Neural crest cell (in vitro differentiated cells): ENCODE measurements around the gene CASZ1. TPM values are rescaled to one million over a fixed set of nuclear protein-coding genes. Genes with fewer than 3 reads are reported as not detected.
A peak's percentile ranks its signal among the peaks of the same experiment; 100 is the strongest.

Source experiments
- DNase-seq: peaks from one replicate; pipeline ENCODE4 v3.0.0; 2021; ENCODE audit warnings: low read depth, mixed read lengths, low spot score
- H3K27ac Mint-ChIP-seq: one replicate; pipeline ENCODE4 v1.8.0; 2021; ENCODE audit warnings: mild to moderate bottlenecking, mixed read lengths; ENCODE audit not compliant: unreplicated experiment
- H3K27me3 Mint-ChIP-seq: 2 replicates; pipeline ENCODE4 v1.8.0; 2021; ENCODE audit warnings: low read depth, mild to moderate bottlenecking, mixed read lengths
- H3K36me3 Mint-ChIP-seq: 2 replicates; pipeline ENCODE4 v1.8.0; 2021; ENCODE audit warnings: low read depth, mild to moderate bottlenecking, mixed read lengths
- H3K4me1 Mint-ChIP-seq: 2 replicates; pipeline ENCODE4 v1.8.0; 2021; ENCODE audit warnings: mixed read lengths
- H3K4me3 Mint-ChIP-seq: one replicate; pipeline ENCODE4 v1.8.0; 2021; ENCODE audit warnings: mild to moderate bottlenecking, mixed read lengths
- H3K9me3 Mint-ChIP-seq: 2 replicates; pipeline ENCODE4 v1.8.0; 2021; ENCODE audit warnings: mixed read lengths
- CTCF ChIP-seq: fragments of 200-600 bp; sonication (generic); conservative IDR thresholded peaks from 2 replicates; pipeline ENCODE4 v1.5.0; 2021; ENCODE audit warnings: antibody characterized with exemption, mild to moderate bottlenecking
- total RNA-seq: library from RNA; stranded (reverse); gene quantifications from 2 replicates; pipeline ENCODE4 v1.2.1, GENCODE V29; 2021

The CASZ1 gene
- total RNA-seq, 1 donor from 2014 or later = 2.6 TPM

- no peaks in the 10 kb centered on the region for H3K9me3 Mint-ChIP-seq
- no peak for TF ChIP-seq CTCF
Measured at GRCh38 chr1:10799726-10800125, 3.3 kb upstream of the CASZ1 start.

GRCh38 chr1:10795276-10796021, 997 bp downstream of the CASZ1 start:
- DNase-seq = no peak
- no peak for TF ChIP-seq CTCF
- no peaks in the 10 kb centered on the region for H3K9me3 Mint-ChIP-seq
- H3K27ac Mint-ChIP-seq = no peak overlapping the region
- H3K4me3 Mint-ChIP-seq = peak overlapping the region; percentile 85
- H3K36me3 Mint-ChIP-seq = no peaks in the 10 kb centered on the region
- H3K27me3 Mint-ChIP-seq = peaks cover 42% of the 10 kb centered on the region
- H3K4me1 Mint-ChIP-seq = peaks cover 15% of the 10 kb centered on the region

More at GRCh38 chr1:10799726-10800125, 3.3 kb upstream of the CASZ1 start:
- no peaks in the 10 kb centered on the region for H3K36me3 Mint-ChIP-seq
- no peak overlapping the region for H3K27ac Mint-ChIP-seq
- H3K4me1 Mint-ChIP-seq = peaks cover 5% of the 10 kb centered on the region
- peaks cover 83% of the 10 kb centered on the region for H3K27me3 Mint-ChIP-seq
- no peak for DNase-seq
- H3K4me3 Mint-ChIP-seq = no peak overlapping the region

- Mint-ChIP-seq H3K27me3 (peaks cover 35% of the 10 kb centered on the region), H3K36me3 (no peaks in the 10 kb centered on the region)
Measured at GRCh38 chr1:10794724-10795275, 1.6 kb downstream of the CASZ1 start.

GRCh38 chr1:10793129-10793651, 3.3 kb downstream of the CASZ1 start:
- peaks cover 19% of the 10 kb centered on the region for H3K27me3 Mint-ChIP-seq
- H3K4me1 Mint-ChIP-seq = peaks cover 15% of the 10 kb centered on the region
- no peak for DNase-seq
- no peak overlapping the region for H3K27ac Mint-ChIP-seq
- no peaks in the 10 kb centered on the region for H3K36me3 Mint-ChIP-seq
- peak overlapping the region; percentile 82 for H3K4me3 Mint-ChIP-seq
- no peak for TF ChIP-seq CTCF
- H3K9me3 Mint-ChIP-seq = no peaks in the 10 kb centered on the region

More at GRCh38 chr1:10794724-10795275, 1.6 kb downstream of the CASZ1 start:
- no peak overlapping the region for H3K27ac Mint-ChIP-seq
- DNase-seq = no peak
- TF ChIP-seq CTCF = no peak
- peaks cover 15% of the 10 kb centered on the region for H3K4me1 Mint-ChIP-seq
- no peaks in the 10 kb centered on the region for H3K9me3 Mint-ChIP-seq
- peak overlapping the region; percentile 85 for H3K4me3 Mint-ChIP-seq

- Mint-ChIP-seq H3K36me3 (no peaks in the 10 kb centered on the region), H3K9me3 (no peaks in the 10 kb centered on the region), H3K4me1 (peaks cover 15% of the 10 kb centered on the region), H3K27me3 (peaks cover under 1% of the 10 kb centered on the region), H3K4me3 (no peak overlapping the region), H3K27ac (no peak overlapping the region)
- no peak for DNase-seq
- no peak for TF ChIP-seq CTCF
Measured at GRCh38 chr1:10791105-10791951, 5.1 kb downstream of the CASZ1 start.
